K562 (cell line): ENCODE results near the gene AKT1S1. TPM values are rescaled to one million over a fixed set of nuclear protein-coding genes. Genes with fewer than 3 reads are reported as not detected.
A peak's percentile ranks its signal among the peaks of the same experiment; 100 is the strongest.

Experiments
- ATAC-seq: fragments of 200-7000 bp; cut with Tn5 transposase; 3 replicates; pipeline ENCODE4 v1.9.1; 2020; ENCODE audit warnings: moderate library complexity
- BruUV-seq: library from RNA; stranded (reverse); fragments of 400-500 nt; replicated peaks from 2 replicates; lab custom pipeline; 2021; lab: Mats Ljungman, UMichigan
- CTCF ChIA-PET: fragments of 300-600 bp; formaldehyde crosslinking; extraction: SDS; loops from one replicate; lab custom pipeline; 2021; ENCODE audit warnings: low intra/inter-chr PET ratio; lab: Yijun Ruan, JAX
- POLR2A ChIA-PET: fragments of 300-600, 350-650 bp; sonication (Branson Sonifier 250); formaldehyde crosslinking; extraction: SDS; loops from one replicate; lab custom pipeline; 2021; ENCODE audit warnings: antibody characterized with exemption, inconsistent platforms; lab: Yijun Ruan, JAX
- DNase-seq, 4 experiments: peaks; one replicate each; pipeline versions ENCODE4 v3.0.0 to v3.0.0-alpha.2; 2011 to 2018; ENCODE audit warnings: low spot score in 3 of 4, mixed read lengths in 3 of 4; ENCODE audit errors: extremely low read depth in 1 of 4
- FAIRE-seq: peaks from 2 replicates; lab custom pipeline; 2011; peaks lifted over from hg19 to GRCh38; lab: Jason Lieb, UNC
- H2AFZ ChIP-seq: 2 replicates; pipeline ENCODE4 v1.6.0; 2011; ENCODE audit warnings: low read depth, low read length, control low read depth, inconsistent platforms
- H3K27ac ChIP-seq: fragments of 200-600 bp; 3 replicates; pipeline ENCODE4 v1.8.0; 2011; ENCODE audit warnings: low read depth, mild to moderate bottlenecking, control low read depth, inconsistent platforms, low read length, moderate library complexity, mixed read lengths; ENCODE audit errors: extremely low read depth
- H3K27me3 ChIP-seq, 2 experiments: fragments of 300-600 bp in 1 of 2; 2 replicates in 1 of 2; 3 replicates in 1 of 2; pipeline versions ENCODE4 v1.6.0 to v1.8.0; 2011; ENCODE audit warnings: inconsistent platforms in 2 of 2, low read length in 2 of 2, mild to moderate bottlenecking in 1 of 2, mixed read lengths in 1 of 2, moderate library complexity in 1 of 2; ENCODE audit not compliant: control insufficient read depth in 2 of 2, insufficient read depth in 2 of 2
- H3K36me3 ChIP-seq: fragments of 300-600 bp; 3 replicates; pipeline ENCODE4 v1.8.0; 2011; ENCODE audit warnings: mild to moderate bottlenecking, low read length, inconsistent platforms; ENCODE audit not compliant: control insufficient read depth, insufficient read depth
- H3K4me1 ChIP-seq, 2 experiments: fragments of 200-600 bp in 1 of 2; replicated peaks in 1 of 2; 2 replicates in 1 of 2; 3 replicates in 1 of 2; pipeline versions ENCODE4 v1.5.1 to v1.8.0; 2011; ENCODE audit warnings: inconsistent platforms in 2 of 2, low read length in 2 of 2, mild to moderate bottlenecking in 1 of 2, mixed read lengths in 1 of 2, moderate library complexity in 1 of 2; ENCODE audit not compliant: control insufficient read depth in 2 of 2, insufficient read depth in 2 of 2
- H3K4me2 ChIP-seq: 2 replicates; pipeline ENCODE4 v1.6.1; 2011; ENCODE audit warnings: low read length, control low read depth, inconsistent platforms, mixed read lengths; ENCODE audit not compliant: insufficient read depth
- H3K4me3 ChIP-seq: fragments of 200-600 bp; sonication (generic), shearing (Covaris generic); 2 replicates; pipeline ENCODE4 v1.5.1; 2016; ENCODE audit warnings: control low read depth, inconsistent platforms
- H3K79me2 ChIP-seq: fragments of 200-600 bp; 3 replicates; pipeline ENCODE4 v1.8.0; 2011; ENCODE audit warnings: low read length, inconsistent platforms; ENCODE audit not compliant: control insufficient read depth, insufficient read depth
- H3K9ac ChIP-seq, 2 experiments: 2 replicates each; pipeline versions ENCODE4 v1.6.0 to v1.6.1; 2011; ENCODE audit warnings: low read depth in 2 of 2, low read length in 2 of 2, control low read depth in 1 of 2, inconsistent platforms in 1 of 2, mild to moderate bottlenecking in 1 of 2, mixed read lengths in 1 of 2; ENCODE audit not compliant: insufficient read depth in 1 of 2
- H3K9me1 ChIP-seq: one replicate; pipeline ENCODE4 v1.6.0; 2011; ENCODE audit warnings: inconsistent platforms, mild to moderate bottlenecking, low read length, moderate library complexity; ENCODE audit not compliant: control insufficient read depth, insufficient read depth
- H3K9me3 ChIP-seq: replicated peaks from 2 replicates; pipeline ENCODE4 v1.5.1; 2011; ENCODE audit warnings: low read depth, low read length, inconsistent platforms; ENCODE audit not compliant: control insufficient read depth, insufficient read depth
- H4K20me1 ChIP-seq: replicated peaks from 2 replicates; pipeline ENCODE4 v1.6.1; 2011; ENCODE audit warnings: low read length, inconsistent platforms, mixed read lengths; ENCODE audit not compliant: control insufficient read depth, insufficient read depth
- BRD9 ChIP-seq: fragments of 450-650 bp; IDR thresholded peaks from 2 replicates; pipeline ENCODE4 v1.6.1; 2018; ENCODE audit warnings: low read depth; ENCODE audit not compliant: partially characterized antibody
- MTA1 ChIP-seq: fragments of 450-650 bp; IDR thresholded peaks from 2 replicates; pipeline ENCODE4 v1.6.1; 2017; ENCODE audit warnings: borderline replicate concordance
- NFRKB ChIP-seq: fragments of 450-650 bp; IDR thresholded peaks from 2 replicates; pipeline ENCODE4 v1.6.1; 2016; ENCODE audit warnings: low read depth
- POLR2AphosphoS2 ChIP-seq: IDR thresholded peaks from 2 replicates; pipeline ENCODE4 v1.6.1; 2012; ENCODE audit warnings: low read length, improper control_type of control experiment
- SMAD3 ChIP-seq: fragments of 450-650 bp; formaldehyde crosslinking; conservative IDR thresholded peaks from 2 replicates; pipeline ENCODE4 v1.4.0; 2020; ENCODE audit warnings: mild to moderate bottlenecking
- ZNF175 ChIP-seq: fragments of 200-800 bp; sonication (Bioruptor generic); IDR thresholded peaks from 2 replicates; pipeline ENCODE4 v1.6.1; 2016; ENCODE audit warnings: low read depth, mild to moderate bottlenecking, missing genetic modification characterization, missing compliant biosample characterization
- ZNF444 ChIP-seq: fragments of 250-450 bp; sonication (Bioruptor Pico); IDR thresholded peaks from 2 replicates; pipeline ENCODE4 v1.4.0; 2020; ENCODE audit warnings: mild to moderate bottlenecking, moderate library complexity
- WGBS: fragments of 100-300 bp; shearing (Covaris generic); methylation state at CpG from one replicate; pipeline ENCODE4 v1.1.6; 2016; ENCODE audit warnings: low coverage, mixed read lengths; ENCODE audit not compliant: insufficient coverage; ENCODE audit errors: missing lambda C conversion rate; 5-methylcytosine and 5-hydroxymethylcytosine counted together
- in situ Hi-C: fragments of 300-500 bp; cut with MboI; formaldehyde crosslinking; loops from 4 replicates; pipeline ENCODE4 v1.15.0; 2018; ENCODE audit warnings: inconsistent platforms, mixed read lengths
- intact Hi-C: fragments of 100-400 bp; cut with micrococcal nuclease; formaldehyde crosslinking; loops from 2 replicates; pipeline ENCODE4 v1.14.2; 2022
- polyA plus RNA-seq, 8 experiments: library from polyadenylated mRNA; depleted of rRNA in 4 of 8; stranded (reverse) in 5 of 8; unstranded in 3 of 8; fragments of >200 nt; fragmentation: Nextera tagmentation in 2 of 8; fragmentation: Illumina TruSeq in 1 of 8; extraction: Ambion mirVana in 2 of 8; extraction: Trizol in 1 of 8; gene quantifications; 2 replicates each; pipeline versions ENCODE4 v1.2.1 to v1.2.3, GENCODE V29; 2011 to 2014; ENCODE audit warnings: inconsistent platforms in 1 of 8, missing spikeins in 1 of 8
- total RNA-seq, 7 experiments: library from RNA; depleted of rRNA in 6 of 7; stranded (reverse); fragments of >200 nt in 6 of 7; fragmentation: Illumina TruSeq in 2 of 7; extraction: Trizol in 2 of 7; gene quantifications; 2 replicates each; pipeline versions ENCODE4 v1.2.1 to v1.2.3, GENCODE V29; 2011 to 2021; ENCODE audit warnings: low replicate concordance in 1 of 7
- TF ChIP-seq, protein P1 (sequence below): fragments of 250-450 bp; sonication (Bioruptor Pico); IDR thresholded peaks from 2 replicates; pipeline ENCODE4 v1.5.0; 2020; ENCODE audit warnings: mild to moderate bottlenecking, borderline replicate concordance
- TF ChIP-seq, protein P2 (sequence below): fragments of 250-450 bp; sonication (Bioruptor Pico); IDR thresholded peaks from 2 replicates; pipeline ENCODE4 v1.4.0; 2020; ENCODE audit warnings: mild to moderate bottlenecking, moderate library complexity
- TF ChIP-seq, protein P3 (sequence below): fragments of 450-650 bp; conservative IDR thresholded peaks from 2 replicates; pipeline ENCODE4 v1.6.1; 2016; ENCODE audit warnings: missing genetic modification characterization, low read depth, mild to moderate bottlenecking, control low read depth, missing compliant biosample characterization
- TF ChIP-seq, protein P4 (sequence below): fragments of 450-650 bp; formaldehyde crosslinking; IDR thresholded peaks from 2 replicates; pipeline ENCODE4 v1.4.0; 2020; ENCODE audit warnings: mild to moderate bottlenecking, moderate library complexity

Gene AKT1S1
- total and polyA plus RNA-seq, 9 of the 15 experiments (the other 6 are each of a cell fraction or from before 2014, with no cell fraction given) = 1.2 to 50.3 (median 17.1) TPM

DNA sequence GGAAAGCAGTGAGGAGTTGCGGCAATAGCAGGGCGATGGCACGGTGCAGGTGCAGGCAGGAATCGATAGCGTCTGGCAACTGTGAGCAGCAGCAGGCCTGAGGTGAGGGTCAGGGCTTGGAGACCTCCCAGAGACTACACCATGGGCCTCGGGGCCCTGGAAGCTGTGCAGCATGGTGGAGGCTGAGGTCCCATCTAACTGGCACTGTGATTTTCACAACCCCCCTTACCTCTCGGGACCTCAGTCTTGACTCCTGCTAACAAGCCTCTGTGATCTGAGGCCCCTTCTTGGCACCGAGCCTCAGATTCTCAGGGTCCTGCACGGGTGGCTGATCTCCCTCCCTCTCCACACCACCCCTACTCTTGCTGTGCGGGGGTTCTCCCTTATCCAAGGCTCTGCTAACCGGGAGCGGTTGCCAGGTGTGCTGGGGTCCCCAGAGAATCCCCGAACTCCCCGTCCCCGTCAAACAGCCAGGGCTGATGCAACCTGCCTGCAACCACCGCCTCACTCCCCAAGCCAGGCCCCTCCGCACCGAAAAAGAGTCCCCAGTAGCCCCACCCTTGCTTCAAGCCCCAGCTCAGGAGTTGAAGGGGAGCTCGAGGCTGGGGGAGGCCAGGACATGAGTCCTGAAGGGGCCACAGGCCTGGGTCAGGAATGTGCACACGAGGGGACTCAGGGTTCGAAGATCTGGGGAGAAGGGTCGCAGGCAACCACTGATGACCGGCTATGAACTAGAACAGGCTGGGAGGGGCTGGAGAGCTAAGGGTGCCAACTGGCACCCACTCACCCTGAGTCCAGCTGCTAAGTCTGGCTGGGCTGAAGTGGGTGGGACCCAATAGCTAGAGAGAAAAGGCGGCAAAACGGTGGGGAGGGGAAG lies 47.1 kb upstream of the AKT1S1 start:
- in situ Hi-C loops = no loop called here
- H3K9me1 ChIP-seq = peaks cover 9% of the 10 kb centered on the region
- peak overlapping the region; percentile 58 to 82; a peak in 3 of 4 replicates for H3K9ac ChIP-seq
- H2AFZ ChIP-seq = no peak overlapping the region
- H3K9me3 ChIP-seq = no peaks in the 10 kb centered on the region
- peak overlapping the region; percentile 20; the same call in 1 of the 2 replicates for H3K4me2 ChIP-seq
- H3K36me3 ChIP-seq = peaks cover 85% of the 10 kb centered on the region
- peak in 2 of 4 experiments; percentile 11 to 16 for DNase-seq
- FAIRE-seq = no peak
- intact Hi-C loops = no loop called here
- peaks cover 30 to 63% of the 10 kb centered on the region in 2 experiments for H3K4me1 ChIP-seq
- no peak overlapping the region for H3K4me3 ChIP-seq
- ATAC-seq = peak; percentile 16
- H3K27ac ChIP-seq = peak overlapping the region; percentile 70
- 60% methylated on average over 19 of the region's 25 CpGs for WGBS
- ChIA-PET CTCF (no interaction called here), POLR2A (interaction anchor here (0.6 to 1.0 kb wide), 2 partner anchors 13 to 97 kb away, joined by 3 to 6 read pairs; no protein-coding TSS in a partner anchor)
- H4K20me1 ChIP-seq = peaks cover 21% of the 10 kb centered on the region
- BruUV-seq = no TSS peak
- peaks cover 99% of the 10 kb centered on the region for H3K79me2 ChIP-seq
- no peaks in the 10 kb centered on the region for H3K27me3 ChIP-seq
- TF ChIP-seq, protein P1, sequence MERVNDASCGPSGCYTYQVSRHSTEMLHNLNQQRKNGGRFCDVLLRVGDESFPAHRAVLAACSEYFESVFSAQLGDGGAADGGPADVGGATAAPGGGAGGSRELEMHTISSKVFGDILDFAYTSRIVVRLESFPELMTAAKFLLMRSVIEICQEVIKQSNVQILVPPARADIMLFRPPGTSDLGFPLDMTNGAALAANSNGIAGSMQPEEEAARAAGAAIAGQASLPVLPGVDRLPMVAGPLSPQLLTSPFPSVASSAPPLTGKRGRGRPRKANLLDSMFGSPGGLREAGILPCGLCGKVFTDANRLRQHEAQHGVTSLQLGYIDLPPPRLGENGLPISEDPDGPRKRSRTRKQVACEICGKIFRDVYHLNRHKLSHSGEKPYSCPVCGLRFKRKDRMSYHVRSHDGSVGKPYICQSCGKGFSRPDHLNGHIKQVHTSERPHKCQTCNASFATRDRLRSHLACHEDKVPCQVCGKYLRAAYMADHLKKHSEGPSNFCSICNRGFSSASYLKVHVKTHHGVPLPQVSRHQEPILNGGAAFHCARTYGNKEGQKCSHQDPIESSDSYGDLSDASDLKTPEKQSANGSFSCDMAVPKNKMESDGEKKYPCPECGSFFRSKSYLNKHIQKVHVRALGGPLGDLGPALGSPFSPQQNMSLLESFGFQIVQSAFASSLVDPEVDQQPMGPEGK (CRISPR knock-in tag) = peak; percentile 86; the same call in 1 of the 2 replicates
- TF ChIP-seq, protein P2, sequence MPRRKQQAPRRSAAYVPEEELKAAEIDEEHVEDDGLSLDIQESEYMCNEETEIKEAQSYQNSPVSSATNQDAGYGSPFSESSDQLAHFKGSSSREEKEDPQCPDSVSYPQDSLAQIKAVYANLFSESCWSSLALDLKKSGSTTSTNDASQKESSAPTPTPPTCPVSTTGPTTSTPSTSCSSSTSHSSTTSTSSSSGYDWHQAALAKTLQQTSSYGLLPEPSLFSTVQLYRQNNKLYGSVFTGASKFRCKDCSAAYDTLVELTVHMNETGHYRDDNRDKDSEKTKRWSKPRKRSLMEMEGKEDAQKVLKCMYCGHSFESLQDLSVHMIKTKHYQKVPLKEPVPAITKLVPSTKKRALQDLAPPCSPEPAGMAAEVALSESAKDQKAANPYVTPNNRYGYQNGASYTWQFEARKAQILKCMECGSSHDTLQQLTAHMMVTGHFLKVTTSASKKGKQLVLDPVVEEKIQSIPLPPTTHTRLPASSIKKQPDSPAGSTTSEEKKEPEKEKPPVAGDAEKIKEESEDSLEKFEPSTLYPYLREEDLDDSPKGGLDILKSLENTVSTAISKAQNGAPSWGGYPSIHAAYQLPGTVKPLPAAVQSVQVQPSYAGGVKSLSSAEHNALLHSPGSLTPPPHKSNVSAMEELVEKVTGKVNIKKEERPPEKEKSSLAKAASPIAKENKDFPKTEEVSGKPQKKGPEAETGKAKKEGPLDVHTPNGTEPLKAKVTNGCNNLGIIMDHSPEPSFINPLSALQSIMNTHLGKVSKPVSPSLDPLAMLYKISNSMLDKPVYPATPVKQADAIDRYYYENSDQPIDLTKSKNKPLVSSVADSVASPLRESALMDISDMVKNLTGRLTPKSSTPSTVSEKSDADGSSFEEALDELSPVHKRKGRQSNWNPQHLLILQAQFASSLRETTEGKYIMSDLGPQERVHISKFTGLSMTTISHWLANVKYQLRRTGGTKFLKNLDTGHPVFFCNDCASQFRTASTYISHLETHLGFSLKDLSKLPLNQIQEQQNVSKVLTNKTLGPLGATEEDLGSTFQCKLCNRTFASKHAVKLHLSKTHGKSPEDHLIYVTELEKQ (CRISPR knock-in tag) = no peak
- peak; percentile 60; the same call in 1 of the 2 replicates for TF ChIP-seq POLR2AphosphoS2
- TF ChIP-seq ZNF175 (CRISPR knock-in tag) = peak; percentile 85
- TF ChIP-seq SMAD3 = 0 out of 2 replicates have a peak, but pooled peaks have one; percentile 6
- peak; percentile 51; the same call in 1 of the 2 replicates for TF ChIP-seq MTA1
- peak; percentile 89 for TF ChIP-seq NFRKB
- TF ChIP-seq BRD9 = peak; percentile 90
- peak; percentile 38 for TF ChIP-seq ZNF444 (CRISPR knock-in tag)
- TF ChIP-seq, protein P3, sequence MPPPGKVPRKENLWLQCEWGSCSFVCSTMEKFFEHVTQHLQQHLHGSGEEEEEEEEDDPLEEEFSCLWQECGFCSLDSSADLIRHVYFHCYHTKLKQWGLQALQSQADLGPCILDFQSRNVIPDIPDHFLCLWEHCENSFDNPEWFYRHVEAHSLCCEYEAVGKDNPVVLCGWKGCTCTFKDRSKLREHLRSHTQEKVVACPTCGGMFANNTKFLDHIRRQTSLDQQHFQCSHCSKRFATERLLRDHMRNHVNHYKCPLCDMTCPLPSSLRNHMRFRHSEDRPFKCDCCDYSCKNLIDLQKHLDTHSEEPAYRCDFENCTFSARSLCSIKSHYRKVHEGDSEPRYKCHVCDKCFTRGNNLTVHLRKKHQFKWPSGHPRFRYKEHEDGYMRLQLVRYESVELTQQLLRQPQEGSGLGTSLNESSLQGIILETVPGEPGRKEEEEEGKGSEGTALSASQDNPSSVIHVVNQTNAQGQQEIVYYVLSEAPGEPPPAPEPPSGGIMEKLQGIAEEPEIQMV (tag) = 0 out of 2 replicates have a peak, but pooled peaks have one; percentile 39
- TF ChIP-seq, protein P4, sequence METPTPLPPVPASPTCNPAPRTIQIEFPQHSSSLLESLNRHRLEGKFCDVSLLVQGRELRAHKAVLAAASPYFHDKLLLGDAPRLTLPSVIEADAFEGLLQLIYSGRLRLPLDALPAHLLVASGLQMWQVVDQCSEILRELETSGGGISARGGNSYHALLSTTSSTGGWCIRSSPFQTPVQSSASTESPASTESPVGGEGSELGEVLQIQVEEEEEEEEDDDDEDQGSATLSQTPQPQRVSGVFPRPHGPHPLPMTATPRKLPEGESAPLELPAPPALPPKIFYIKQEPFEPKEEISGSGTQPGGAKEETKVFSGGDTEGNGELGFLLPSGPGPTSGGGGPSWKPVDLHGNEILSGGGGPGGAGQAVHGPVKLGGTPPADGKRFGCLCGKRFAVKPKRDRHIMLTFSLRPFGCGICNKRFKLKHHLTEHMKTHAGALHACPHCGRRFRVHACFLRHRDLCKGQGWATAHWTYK (CRISPR knock-in tag) = peak; percentile 68; the same call in 1 of the 2 replicates
